Endothelial cell (in vitro differentiated cells): Measurements from ENCODE around the gene CDK11A. TPM values are rescaled to one million over a fixed set of nuclear protein-coding genes. Genes with fewer than 3 reads are reported as not detected.

ENCODE experiments used
- DNase-seq: peaks from one replicate; pipeline ENCODE4 v3.0.0; 2021; ENCODE audit warnings: low spot score
- H3K27ac Mint-ChIP-seq: one replicate; pipeline ENCODE4 v1.8.0; 2021; ENCODE audit warnings: mixed read lengths, inconsistent platforms; ENCODE audit not compliant: unreplicated experiment
- H3K27me3 Mint-ChIP-seq: one replicate; pipeline ENCODE4 v1.8.0; 2021; ENCODE audit warnings: mild to moderate bottlenecking, moderate library complexity, mixed read lengths, inconsistent platforms; ENCODE audit not compliant: unreplicated experiment
- H3K36me3 Mint-ChIP-seq: one replicate; pipeline ENCODE4 v1.8.0; 2021; ENCODE audit warnings: mild to moderate bottlenecking, low read depth, mixed read lengths, inconsistent platforms; ENCODE audit not compliant: unreplicated experiment
- H3K4me1 Mint-ChIP-seq: one replicate; pipeline ENCODE4 v1.8.0; 2021; ENCODE audit warnings: mild to moderate bottlenecking, mixed read lengths, inconsistent platforms; ENCODE audit not compliant: unreplicated experiment
- H3K4me3 Mint-ChIP-seq: one replicate; pipeline ENCODE4 v1.8.0; 2021; ENCODE audit warnings: mild to moderate bottlenecking, mixed read lengths, inconsistent platforms; ENCODE audit not compliant: unreplicated experiment
- H3K9me3 Mint-ChIP-seq: one replicate; pipeline ENCODE4 v1.8.0; 2021; ENCODE audit warnings: mixed read lengths, inconsistent platforms; ENCODE audit not compliant: unreplicated experiment
- total RNA-seq: library from RNA; stranded (reverse); fragmentation: NEBNext Ultra II Directional; extraction: Animal tissue kit (Norgen Biotek cat#: 25700); gene quantifications from one replicate; pipeline ENCODE4 v1.2.1, GENCODE V29; 2021; ENCODE audit not compliant: unreplicated experiment
- TF ChIP-seq, protein P1 (sequence below): fragments of 200-600 bp; sonication (generic); IDR thresholded peaks from one replicate; pipeline ENCODE4 v1.5.0; 2021; ENCODE audit warnings: antibody characterized with exemption; ENCODE audit not compliant: unreplicated experiment

Gene CDK11A
- total RNA-seq, 1 donor from 2014 or later, result 109 TPM

DNA sequence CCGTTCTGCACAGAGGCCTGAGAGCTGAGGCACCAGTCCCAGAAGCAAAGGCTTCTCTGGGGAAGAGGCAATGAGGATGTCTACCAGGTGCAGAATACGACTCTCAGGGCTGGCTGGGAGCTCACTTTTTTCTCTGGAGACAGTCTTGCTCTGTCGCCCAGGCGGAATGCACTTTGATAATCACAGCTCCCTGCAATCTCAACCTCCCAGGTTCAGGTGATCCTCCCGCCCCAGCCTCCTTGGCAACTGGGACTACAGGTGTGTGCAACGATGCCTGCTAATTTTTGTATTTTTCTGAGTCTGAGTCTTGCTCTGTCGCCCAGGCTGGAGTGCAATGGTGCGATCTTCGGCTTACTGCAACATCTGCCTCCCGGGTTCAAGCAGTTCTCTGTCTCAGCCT is 36.6 kb upstream of the CDK11A start:
- Mint-ChIP-seq H3K27ac (no peak overlapping the region), H3K4me1 (no peaks in the 10 kb centered on the region), H3K9me3 (no peaks in the 10 kb centered on the region), H3K27me3 (peaks cover 2% of the 10 kb centered on the region), H3K36me3 (peaks cover 34% of the 10 kb centered on the region), H3K4me3 (no peak overlapping the region)
- TF ChIP-seq, protein P1, sequence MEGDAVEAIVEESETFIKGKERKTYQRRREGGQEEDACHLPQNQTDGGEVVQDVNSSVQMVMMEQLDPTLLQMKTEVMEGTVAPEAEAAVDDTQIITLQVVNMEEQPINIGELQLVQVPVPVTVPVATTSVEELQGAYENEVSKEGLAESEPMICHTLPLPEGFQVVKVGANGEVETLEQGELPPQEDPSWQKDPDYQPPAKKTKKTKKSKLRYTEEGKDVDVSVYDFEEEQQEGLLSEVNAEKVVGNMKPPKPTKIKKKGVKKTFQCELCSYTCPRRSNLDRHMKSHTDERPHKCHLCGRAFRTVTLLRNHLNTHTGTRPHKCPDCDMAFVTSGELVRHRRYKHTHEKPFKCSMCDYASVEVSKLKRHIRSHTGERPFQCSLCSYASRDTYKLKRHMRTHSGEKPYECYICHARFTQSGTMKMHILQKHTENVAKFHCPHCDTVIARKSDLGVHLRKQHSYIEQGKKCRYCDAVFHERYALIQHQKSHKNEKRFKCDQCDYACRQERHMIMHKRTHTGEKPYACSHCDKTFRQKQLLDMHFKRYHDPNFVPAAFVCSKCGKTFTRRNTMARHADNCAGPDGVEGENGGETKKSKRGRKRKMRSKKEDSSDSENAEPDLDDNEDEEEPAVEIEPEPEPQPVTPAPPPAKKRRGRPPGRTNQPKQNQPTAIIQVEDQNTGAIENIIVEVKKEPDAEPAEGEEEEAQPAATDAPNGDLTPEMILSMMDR, result no peak
- no peak for DNase-seq

DNA sequence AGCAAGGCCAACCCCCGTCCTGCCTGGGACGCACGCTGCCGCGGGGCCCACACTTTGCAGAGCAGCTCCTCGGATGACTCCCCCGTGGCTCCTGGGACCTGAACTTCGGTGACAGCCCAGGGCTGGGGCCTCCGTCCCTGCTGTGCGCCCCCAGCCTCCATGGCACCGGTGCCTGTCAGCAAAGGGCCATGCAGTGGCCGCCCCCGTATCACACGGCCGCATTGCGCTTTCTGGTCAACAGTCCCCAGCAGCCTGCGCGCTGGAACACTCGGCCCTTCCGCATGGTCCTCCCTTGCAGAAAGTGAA is 36.1 kb upstream of the CDK11A start:
- H3K36me3 Mint-ChIP-seq, result peaks cover 34% of the 10 kb centered on the region
- TF ChIP-seq, protein P1, result no peak
- no peak overlapping the region for H3K4me3 Mint-ChIP-seq
- no peak for DNase-seq
- peaks cover 2% of the 10 kb centered on the region for H3K27me3 Mint-ChIP-seq
- H3K27ac Mint-ChIP-seq, result no peak overlapping the region
- H3K4me1 Mint-ChIP-seq, result no peaks in the 10 kb centered on the region
- H3K9me3 Mint-ChIP-seq, result no peaks in the 10 kb centered on the region

DNA sequence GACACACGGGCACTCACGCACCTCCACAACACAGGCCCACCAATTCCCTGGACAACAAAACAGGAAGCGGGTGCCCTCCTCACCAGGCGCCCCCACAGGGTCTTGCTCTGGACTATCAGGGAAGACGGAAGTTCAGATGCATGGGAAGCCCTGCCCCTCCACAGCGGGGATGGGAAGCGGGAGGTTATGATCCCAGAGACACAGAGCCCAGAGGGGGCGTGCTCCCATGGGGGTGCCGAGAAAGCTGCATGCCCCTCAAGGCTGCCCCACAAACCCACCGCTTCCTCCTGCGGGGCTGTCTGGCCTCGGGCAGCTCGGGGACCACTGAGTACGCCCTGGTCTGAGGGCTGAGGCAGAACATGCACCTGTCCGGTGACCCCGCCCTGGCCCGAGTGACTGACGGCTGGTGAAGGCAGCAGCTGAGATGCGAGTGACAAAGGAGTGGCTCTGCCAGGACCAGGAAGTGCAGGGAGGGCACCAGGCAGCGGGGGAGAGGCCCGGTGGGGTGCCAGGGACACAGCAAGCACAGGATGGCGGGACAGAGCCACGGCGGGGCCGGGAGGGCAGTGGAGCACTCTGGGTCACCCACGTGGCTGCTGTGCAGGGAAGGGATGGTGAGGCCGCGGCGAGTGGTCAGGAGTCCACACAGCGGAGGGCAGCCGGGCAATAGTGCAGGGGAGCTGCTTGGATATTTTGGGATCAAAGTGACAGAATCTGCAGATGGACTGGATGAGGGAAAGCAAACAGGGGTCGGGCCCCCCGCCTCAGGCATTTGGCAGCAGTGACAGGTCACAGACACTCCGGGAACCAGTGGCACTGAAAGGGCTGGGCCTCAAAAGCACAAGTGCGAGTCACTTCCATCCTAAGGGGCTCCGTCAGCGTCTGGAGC is 35.5 kb upstream of the CDK11A start:
- DNase-seq, result no peak
- peaks cover 5% of the 10 kb centered on the region for H3K27me3 Mint-ChIP-seq
- peaks cover 39% of the 10 kb centered on the region for H3K36me3 Mint-ChIP-seq
- H3K4me1 Mint-ChIP-seq, result no peaks in the 10 kb centered on the region
- H3K27ac Mint-ChIP-seq, result no peak overlapping the region
- TF ChIP-seq, protein P1, result no peak
- no peaks in the 10 kb centered on the region for H3K9me3 Mint-ChIP-seq
- H3K4me3 Mint-ChIP-seq, result no peak overlapping the region

DNA sequence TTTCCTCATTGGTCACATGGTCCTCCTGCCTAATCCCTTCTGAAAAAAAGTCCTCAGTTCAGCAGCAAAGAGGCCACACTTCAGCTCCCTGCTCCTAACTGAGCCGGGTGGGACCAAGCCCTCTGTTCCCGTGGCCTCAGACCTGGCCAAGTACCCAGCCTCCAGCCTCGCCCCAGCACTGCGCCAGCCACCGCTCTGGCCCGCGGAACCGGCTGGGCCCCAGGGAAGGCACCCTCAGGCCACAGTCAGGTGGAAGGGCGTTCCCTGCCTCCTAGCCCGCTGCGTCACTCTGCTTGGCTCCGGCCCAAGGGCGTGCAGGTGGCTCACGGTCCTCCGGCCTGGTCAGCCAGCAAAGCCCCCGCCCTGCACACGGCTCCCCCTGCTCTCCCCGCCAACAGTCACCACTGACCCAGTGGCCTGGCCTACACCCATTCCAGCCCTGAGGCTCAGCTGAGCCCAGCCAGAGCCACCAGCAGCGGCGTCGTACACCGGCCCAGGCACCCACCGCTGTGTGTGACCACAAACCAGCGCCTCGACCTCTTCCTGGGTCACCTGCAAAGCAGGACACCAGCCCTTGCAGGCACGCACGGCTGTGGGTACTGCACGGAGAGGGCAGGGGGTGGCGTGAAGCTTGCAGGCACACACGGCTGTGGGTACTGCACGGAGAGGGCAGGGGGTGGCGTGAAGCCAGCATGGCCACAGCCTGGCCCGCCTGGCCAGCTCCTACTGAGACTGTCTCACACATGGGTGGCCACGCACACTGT is 34.7 kb upstream of the CDK11A start:
- Mint-ChIP-seq H3K4me1 (no peaks in the 10 kb centered on the region), H3K36me3 (peaks cover 35% of the 10 kb centered on the region), H3K27ac (no peak overlapping the region), H3K4me3 (peak overlapping the region; percentile 51), H3K9me3 (no peaks in the 10 kb centered on the region), H3K27me3 (peaks cover 5% of the 10 kb centered on the region)
- TF ChIP-seq, protein P1, result no peak
- DNase-seq, result no peak

DNA sequence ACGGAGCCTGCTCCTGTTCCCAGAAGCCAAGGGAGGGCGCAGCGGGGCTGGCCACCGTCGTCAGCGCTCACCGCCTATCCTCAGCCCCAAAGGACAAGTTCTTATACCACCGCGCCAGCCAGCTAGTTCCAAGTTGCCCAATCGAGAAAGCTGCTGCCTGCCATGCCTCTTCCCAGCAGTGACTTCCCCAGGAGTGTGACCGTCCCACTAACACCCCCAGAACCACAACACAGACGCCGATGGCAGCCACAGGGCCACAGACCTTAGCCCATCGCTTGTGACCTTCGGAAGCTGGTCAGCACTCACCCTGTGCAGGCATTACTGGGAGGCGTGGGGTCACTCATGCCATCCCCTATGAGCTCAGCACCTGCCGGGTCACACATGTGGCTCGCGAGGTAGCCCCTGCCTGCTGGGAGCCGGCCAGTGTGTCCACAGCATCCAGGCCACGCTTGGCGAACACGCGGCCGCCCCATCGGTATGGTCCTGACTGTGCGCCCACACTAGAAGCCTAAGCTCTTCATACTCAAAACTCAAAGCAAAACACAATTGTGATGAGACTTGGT is 34.0 kb upstream of the CDK11A start:
- Mint-ChIP-seq H3K9me3 (no peaks in the 10 kb centered on the region), H3K27ac (peak overlapping the region; percentile 52), H3K4me1 (no peaks in the 10 kb centered on the region), H3K27me3 (peaks cover 5% of the 10 kb centered on the region), H3K36me3 (peaks cover 35% of the 10 kb centered on the region), H3K4me3 (peak overlapping the region; percentile 56)
- TF ChIP-seq, protein P1, result no peak
- DNase-seq, result no peak
